A549 treated with DMSO at 1 μM for 4 hours (cell line): Measurements from ENCODE around the gene POGLUT3. TPM values are rescaled to one million over a fixed set of nuclear protein-coding genes. Genes with fewer than 3 reads are reported as not detected.

Source experiments
- total RNA-seq: library from RNA; stranded (reverse); fragments of 200-300 nt; extraction: Qiagen RNA extraction; gene quantifications from 5 replicates; pipeline ENCODE4 v1.2.3, GENCODE V29; 2022; ENCODE audit warnings: low read depth

Gene POGLUT3
- 9.1 to 13.2 TPM (median 11.6 TPM) in 5 replicates for total RNA-seq

GRCh38 chr11:108498046-108498815, at the start of gene POGLUT3:
Gene POGLUT3, minus strand, starts transcription at chr11:108498384. Its CDS starts 18 bp downstream, at chr11:108498366.

GRCh38 chr11:108467091-108467823, 30.9 kb downstream of the POGLUT3 start, which contains the start of gene C11orf65:
Gene C11orf65, minus strand, starts transcription at chr11:108467529. Its CDS starts 5,970 bp downstream, at chr11:108461559.

Other genes with a start within 250 kb of the POGLUT3 start
- 0.13 to 0.44 TPM (median 0.36 TPM) in 5 replicates for gene C11orf65, start 30.9 kb downstream of the POGLUT3 start, total RNA-seq
- gene EXPH5, start 95.4 kb upstream of the POGLUT3 start, total RNA-seq: 0.02 to 0.07 TPM (median 0.04 TPM) in 5 replicates
- gene DDX10, start 166.7 kb upstream of the POGLUT3 start, total RNA-seq: 58.1 to 72.9 TPM (median 61.7 TPM) in 5 replicates